BJ (cell line): ENCODE measurements around the gene ANKRD44. TPM values are rescaled to one million over a fixed set of nuclear protein-coding genes. Genes with fewer than 3 reads are reported as not detected.

Experiments used
- CTCF ChIA-PET: fragments of 350-600 bp; formaldehyde crosslinking; extraction: SDS; loops from one replicate; lab custom pipeline; 2021; ENCODE audit warnings: antibody characterized with exemption, inconsistent platforms; lab: Yijun Ruan, JAX
- POLR2A ChIA-PET: fragments of 300-600 bp; sonication (Branson Sonifier 250); formaldehyde crosslinking; extraction: SDS; loops from one replicate; lab custom pipeline; 2021; ENCODE audit warnings: antibody characterized with exemption; lab: Charles Lee
- DNase-seq: peaks from one replicate; pipeline ENCODE4 v3.0.0-alpha.2; 2011; ENCODE audit warnings: low read depth
- H3K27me3 ChIP-seq: 2 replicates; pipeline ENCODE4 v1.6.0; 2011; ENCODE audit warnings: low read length; ENCODE audit not compliant: control insufficient read depth, insufficient read depth
- H3K36me3 ChIP-seq: 2 replicates; pipeline ENCODE4 v1.5.1; 2011; ENCODE audit warnings: low read length; ENCODE audit not compliant: control insufficient read depth, insufficient read depth
- H3K4me3 ChIP-seq: 2 replicates; pipeline ENCODE4 v1.5.1; 2011; ENCODE audit warnings: low read depth, mild to moderate bottlenecking, control low read depth, low read length
- CTCF ChIP-seq: IDR thresholded peaks from 2 replicates; pipeline ENCODE4 v1.5.1; 2011; ENCODE audit warnings: low read depth, mild to moderate bottlenecking, control low read depth, inconsistent platforms, low read length, moderate library complexity; ENCODE audit not compliant: insufficient read depth
- polyA plus RNA-seq: library from polyadenylated mRNA; depleted of rRNA; stranded (reverse); fragments of >200 nt; gene quantifications from 2 replicates; pipeline ENCODE4 v1.2.3, GENCODE V29; 2011

The ANKRD44 gene
- polyA plus RNA-seq, 1 experiment = 12.4 TPM

GRCh38 chr2:197141702-197142473 is 168.7 kb downstream of the ANKRD44 start:
- Histone ChIP-seq H3K4me3 (no peak overlapping the region), H3K27me3 (no peaks in the 10 kb centered on the region), H3K36me3 (no peaks in the 10 kb centered on the region)
- CTCF ChIA-PET = interaction anchor here (0.7 kb wide), 1 partner anchor 28 kb away, joined by 4 read pairs; no protein-coding TSS in a partner anchor
- DNase-seq = no peak
- POLR2A ChIA-PET = no interaction called here
- no peak for TF ChIP-seq CTCF

- CTCF ChIA-PET = interaction anchor here (0.7 to 1.2 kb wide), 3 partner anchors 13 to 170 kb away, joined by 3 to 4 read pairs (median 3); partner anchors contain the start of gene ANKRD44
- no peaks in the 10 kb centered on the region for H3K36me3 ChIP-seq
Observed at GRCh38 chr2:197140045-197140444, 170.5 kb downstream of the ANKRD44 start.

GRCh38 chr2:197138506-197138905 is 172.1 kb downstream of the ANKRD44 start:
- no peaks in the 10 kb centered on the region for H3K27me3 ChIP-seq
- no peaks in the 10 kb centered on the region for H3K36me3 ChIP-seq
- ChIA-PET POLR2A (no interaction called here), CTCF (no interaction called here)
- DNase-seq = no peak
- no peak overlapping the region for H3K4me3 ChIP-seq
- TF ChIP-seq CTCF = no peak

More at GRCh38 chr2:197140045-197140444, 170.5 kb downstream of the ANKRD44 start:
- no peak overlapping the region for H3K4me3 ChIP-seq
- no peak for TF ChIP-seq CTCF
- POLR2A ChIA-PET = no interaction called here
- H3K27me3 ChIP-seq = no peaks in the 10 kb centered on the region
- no peak for DNase-seq

GRCh38 chr2:197137826-197138477 is 172.6 kb downstream of the ANKRD44 start:
- no peaks in the 10 kb centered on the region for H3K27me3 ChIP-seq

More at GRCh38 chr2:197137826-197138477, 172.6 kb downstream of the ANKRD44 start:
- ChIA-PET CTCF (interaction anchor here (0.7 to 2.5 kb wide), 2 partner anchors 11 to 25 kb away, joined by 5 to 10 read pairs; no protein-coding TSS in a partner anchor), POLR2A (no interaction called here)
- H3K36me3 ChIP-seq = no peaks in the 10 kb centered on the region
- H3K4me3 ChIP-seq = no peak overlapping the region
- no peak for TF ChIP-seq CTCF
- no peak for DNase-seq
